BLaER1 (cell line): ENCODE measurements around the gene TMEM183A.
"Not testable (repeated sequence)": the region's sequence is repeated elsewhere in the genome, so short reads cannot be mapped to it uniquely, and the experiment has no call there.

Experiments used
- H3K27ac ChIP-seq: shearing (Covaris generic); formaldehyde crosslinking; 2 replicates; pipeline ENCODE4 v1.8.1; 2022
- H3K27me3 ChIP-seq: shearing (Covaris generic); formaldehyde crosslinking; 2 replicates; pipeline ENCODE4 v1.8.1; 2022
- H3K36me3 ChIP-seq: shearing (Covaris generic); formaldehyde crosslinking; 2 replicates; pipeline ENCODE4 v1.8.1; 2022
- H3K4me1 ChIP-seq: shearing (Covaris generic); formaldehyde crosslinking; 2 replicates; pipeline ENCODE4 v1.8.1; 2022
- H3K4me2 ChIP-seq: shearing (Covaris generic); formaldehyde crosslinking; 2 replicates; pipeline ENCODE4 v1.8.1; 2022
- H3K4me3 ChIP-seq: shearing (Covaris generic); formaldehyde crosslinking; 2 replicates; pipeline ENCODE4 v1.8.1; 2022
- H3K9ac ChIP-seq: shearing (Covaris generic); formaldehyde crosslinking; 2 replicates; pipeline ENCODE4 v1.8.1; 2022
- H3K9me3 ChIP-seq: shearing (Covaris generic); formaldehyde crosslinking; 2 replicates; pipeline ENCODE4 v1.8.1; 2022
- H4K20me1 ChIP-seq: shearing (Covaris generic); formaldehyde crosslinking; 2 replicates; pipeline ENCODE4 v1.8.1; 2022
- Cebpa-rat ChIP-seq: shearing (Covaris generic); IDR thresholded peaks from 2 replicates; pipeline ENCODE4 v1.8.1; 2022

TMEM183A gene

GRCh38 chr1:203001986-203002385, 5.2 kb upstream of the TMEM183A start:
- Histone ChIP-seq H3K4me1 (peaks cover 86% of the 10 kb centered on the region), H3K9ac (no peak overlapping the region), H3K36me3 (no peaks in the 10 kb centered on the region), H4K20me1 (no peaks in the 10 kb centered on the region), H3K27me3 (no peaks in the 10 kb centered on the region), H3K27ac (peak overlapping the region; percentile 91), H3K4me3 (no peak overlapping the region), H3K4me2 (no peak overlapping the region), H3K9me3 (no peaks in the 10 kb centered on the region; the same call in 1 of the 2 replicates)
- TF ChIP-seq Cebpa-rat: no peak

GRCh38 chr1:203002951-203003350, 4.2 kb upstream of the TMEM183A start:
- Histone ChIP-seq H3K27ac (peak overlapping the region; percentile 91; the same call in 1 of the 2 replicates), H3K4me3 (no peak overlapping the region), H3K36me3 (no peaks in the 10 kb centered on the region), H3K9me3 (no peaks in the 10 kb centered on the region), H4K20me1 (peaks cover 5% of the 10 kb centered on the region), H3K9ac (no peak overlapping the region), H3K27me3 (no peaks in the 10 kb centered on the region), H3K4me2 (no peak overlapping the region), H3K4me1 (peaks cover 76% of the 10 kb centered on the region)
- TF ChIP-seq Cebpa-rat: no peak

DNA sequence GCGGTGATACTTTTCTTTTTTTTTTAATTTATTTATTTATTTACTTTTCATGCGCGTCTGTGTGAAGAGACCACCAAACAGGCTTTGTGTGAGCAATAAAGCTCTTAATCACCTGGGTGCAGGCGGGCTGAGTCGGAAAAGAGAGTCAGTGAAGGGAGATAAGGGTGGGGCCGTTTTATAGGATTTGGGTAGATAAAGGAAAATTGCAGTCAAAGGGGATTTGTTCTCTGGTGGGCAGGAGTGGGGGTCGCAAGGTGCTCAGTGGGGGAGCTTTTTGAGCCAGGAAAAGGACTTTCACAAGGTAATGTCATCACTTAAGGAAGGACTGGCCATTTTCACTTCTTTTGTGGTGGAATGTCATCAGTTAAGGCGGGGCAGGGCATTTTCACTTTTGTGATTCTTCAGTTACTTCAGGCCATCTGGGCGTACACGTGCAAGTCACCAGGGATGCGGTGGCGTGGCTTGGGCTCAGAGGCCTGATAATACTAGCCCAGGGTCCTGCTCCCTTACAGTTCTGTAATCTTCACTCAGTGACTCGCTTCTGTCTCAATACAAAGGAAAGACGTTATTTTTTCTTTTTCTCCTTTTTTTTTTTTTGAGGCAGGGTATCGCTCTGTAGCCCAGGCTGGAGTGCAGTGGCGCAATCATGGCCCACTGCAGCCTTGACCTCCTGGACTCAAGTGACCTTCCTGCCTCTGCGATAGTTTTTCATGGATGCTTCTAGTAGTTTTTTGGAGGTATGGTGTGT, 1.6 kb upstream of the TMEM183A start:
- not testable (repeated sequence) for H3K27me3 ChIP-seq, H3K4me3 ChIP-seq, H3K9ac ChIP-seq, H3K9me3 ChIP-seq
- Histone ChIP-seq H4K20me1 (peaks cover 29% of the 10 kb centered on the region), H3K36me3 (peaks cover 22% of the 10 kb centered on the region), H3K4me2 (peak overlapping the region; percentile 84), H3K27ac (peak overlapping the region; percentile 91), H3K4me1 (peaks cover 73% of the 10 kb centered on the region)

- no peak overlapping the region; the same call in 1 of the 2 replicates for H3K9ac ChIP-seq
- H3K4me1 ChIP-seq: peaks cover 41% of the 10 kb centered on the region
- no peak overlapping the region for H3K27ac ChIP-seq
- peaks cover 56% of the 10 kb centered on the region for H3K36me3 ChIP-seq
- H3K4me2 ChIP-seq: peak overlapping the region; percentile 95
- peaks cover 58% of the 10 kb centered on the region for H4K20me1 ChIP-seq
- H3K4me3 ChIP-seq: no peak overlapping the region
- TF ChIP-seq Cebpa-rat: no peak
- no peaks in the 10 kb centered on the region for H3K9me3 ChIP-seq
- H3K27me3 ChIP-seq: no peaks in the 10 kb centered on the region
Measured at GRCh38 chr1:203009185-203009584, 2.0 kb downstream of the TMEM183A start.

- no peak overlapping the region for H3K4me3 ChIP-seq
- H3K27ac ChIP-seq: no peak overlapping the region
- H3K9me3 ChIP-seq: no peaks in the 10 kb centered on the region
- H4K20me1 ChIP-seq: peaks cover 82% of the 10 kb centered on the region
- H3K4me2 ChIP-seq: no peak overlapping the region
- H3K4me1 ChIP-seq: peaks cover 21% of the 10 kb centered on the region
- peaks cover 80% of the 10 kb centered on the region for H3K36me3 ChIP-seq
- TF ChIP-seq Cebpa-rat: no peak
- H3K9ac ChIP-seq: no peak overlapping the region
- no peaks in the 10 kb centered on the region for H3K27me3 ChIP-seq
Measured at GRCh38 chr1:203011582-203011981, 4.4 kb downstream of the TMEM183A start.

DNA sequence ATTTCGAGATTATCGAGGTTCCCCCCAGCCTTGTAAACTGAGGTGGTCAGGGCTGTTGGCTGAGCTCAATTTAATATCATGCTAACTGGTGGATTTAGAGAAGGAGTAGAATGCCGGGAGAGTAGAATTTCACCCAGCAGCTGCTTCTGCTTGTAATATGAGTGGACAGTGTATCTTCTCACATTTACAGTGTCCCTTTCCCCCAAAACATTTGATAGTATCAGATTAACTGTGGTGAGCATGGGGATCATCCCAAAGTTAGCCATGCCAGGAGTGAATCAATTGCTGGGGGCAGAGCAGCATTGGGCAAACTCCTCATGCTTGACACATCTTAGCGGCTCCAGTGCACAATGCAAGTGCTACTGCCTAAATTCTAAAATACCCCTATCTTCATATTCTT, 9.9 kb downstream of the TMEM183A start:
- Histone ChIP-seq H3K4me2 (no peak overlapping the region), H3K4me1 (no peaks in the 10 kb centered on the region), H3K27ac (no peak overlapping the region), H3K36me3 (peaks cover 99% of the 10 kb centered on the region), H3K9me3 (no peaks in the 10 kb centered on the region), H3K27me3 (no peaks in the 10 kb centered on the region), H3K4me3 (no peak overlapping the region), H4K20me1 (peaks cover 60% of the 10 kb centered on the region), H3K9ac (no peak overlapping the region)
- TF ChIP-seq Cebpa-rat: no peak

- no peak overlapping the region for H3K9ac ChIP-seq
- H3K9me3 ChIP-seq: no peaks in the 10 kb centered on the region
- no peak for TF ChIP-seq Cebpa-rat
- H3K4me1 ChIP-seq: no peaks in the 10 kb centered on the region
- H4K20me1 ChIP-seq: peaks cover 56% of the 10 kb centered on the region
- H3K27me3 ChIP-seq: no peaks in the 10 kb centered on the region
- no peak overlapping the region for H3K4me3 ChIP-seq
- H3K36me3 ChIP-seq: peaks cover 99% of the 10 kb centered on the region
- no peak overlapping the region for H3K4me2 ChIP-seq
- no peak overlapping the region for H3K27ac ChIP-seq
Measured at GRCh38 chr1:203017692-203018091, 10.5 kb downstream of the TMEM183A start.

DNA sequence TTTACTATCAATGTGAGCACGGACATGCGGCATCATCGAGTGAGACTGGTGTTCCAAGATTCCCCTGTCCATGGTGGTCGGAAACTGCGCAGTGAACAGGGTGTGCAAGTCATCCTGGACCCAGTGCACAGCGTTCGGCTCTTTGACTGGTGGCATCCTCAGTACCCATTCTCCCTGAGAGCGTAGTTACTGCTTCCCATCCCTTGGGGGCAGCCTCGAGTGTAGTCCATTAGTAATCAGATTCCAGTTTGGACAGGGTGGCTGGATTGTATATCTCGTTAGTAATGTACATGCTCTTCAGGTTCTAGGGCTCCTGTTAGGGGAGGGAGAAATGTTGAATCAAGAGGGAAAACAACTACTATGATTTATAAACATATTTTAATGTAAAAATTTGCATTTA, 15.7 kb downstream of the TMEM183A start:
- not testable (repeated sequence) for H3K9ac ChIP-seq, H3K9me3 ChIP-seq, H3K27ac ChIP-seq, H3K27me3 ChIP-seq, H3K4me2 ChIP-seq, H3K4me3 ChIP-seq, H4K20me1 ChIP-seq
- peaks cover 12% of the 10 kb centered on the region for H3K4me1 ChIP-seq
- peaks cover 73% of the 10 kb centered on the region for H3K36me3 ChIP-seq

- no peaks in the 10 kb centered on the region for H3K9me3 ChIP-seq
- peaks cover 54% of the 10 kb centered on the region for H3K36me3 ChIP-seq
- peak overlapping the region; percentile 94 for H3K4me2 ChIP-seq
- H3K4me1 ChIP-seq: peaks cover 40% of the 10 kb centered on the region
- TF ChIP-seq Cebpa-rat: no peak
- H4K20me1 ChIP-seq: peaks cover 15% of the 10 kb centered on the region
- peak overlapping the region; percentile 79 for H3K27ac ChIP-seq
- no peaks in the 10 kb centered on the region for H3K27me3 ChIP-seq
- 0 out of 2 replicates have a peak overlapping the region, but pooled peaks have one; percentile 86 for H3K4me3 ChIP-seq
- no peak overlapping the region for H3K9ac ChIP-seq
Measured at GRCh38 chr1:203025686-203026030, 18.5 kb downstream of the TMEM183A start.

DNA sequence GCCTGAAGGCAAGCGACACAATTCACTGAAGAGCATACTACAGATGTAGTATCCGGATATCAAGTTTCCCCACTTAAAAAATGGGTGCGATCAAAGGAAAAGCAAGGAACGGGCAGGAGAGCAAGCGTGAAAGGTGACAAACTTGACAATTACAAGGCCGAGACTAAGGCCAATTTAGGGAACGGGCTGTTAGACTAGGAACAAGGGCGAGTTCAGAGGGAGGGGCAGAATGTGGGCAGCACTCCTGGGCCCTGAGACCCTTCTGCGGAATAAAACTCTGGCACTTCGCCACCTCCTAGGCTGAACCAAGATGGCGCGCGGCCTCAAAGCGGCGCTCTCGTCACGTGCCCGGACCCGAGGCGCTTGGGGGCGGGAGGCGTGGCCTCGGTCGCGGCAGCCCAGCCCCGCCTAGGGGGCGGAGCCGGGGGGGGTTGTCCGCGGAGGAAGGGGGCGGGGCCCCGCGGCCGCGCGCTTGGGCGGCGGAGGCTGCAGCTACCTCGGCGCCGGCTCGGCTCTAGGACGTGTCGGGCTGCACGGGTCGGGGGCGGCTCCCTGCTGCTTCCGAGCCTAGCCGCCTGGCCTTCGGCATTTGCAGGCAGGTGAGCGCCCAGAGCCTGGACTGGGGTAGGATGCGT, 19.0 kb downstream of the TMEM183A start, which contains the start of gene PPFIA4:
Gene PPFIA4, plus strand, starts transcription at position 461 of the 635 bp plus-strand sequence. CDS start 12,518 bp downstream, outside the sequence.
- H3K9ac ChIP-seq: peak within 1 kb of the TSS; percentile 84
- no peaks in the 10 kb centered on the region for H3K27me3 ChIP-seq

More for the DNA sequence above, 19.0 kb downstream of the TMEM183A start, which contains the start of gene PPFIA4:
- H3K27ac ChIP-seq: peak within 1 kb of the TSS; percentile 79
- peak within 1 kb of the TSS; percentile 86 for H3K4me3 ChIP-seq
- TF ChIP-seq Cebpa-rat: no peak
- peaks cover 45% of the 10 kb centered on the region for H3K4me1 ChIP-seq
- H3K4me2 ChIP-seq: peak within 1 kb of the TSS; percentile 94
- peaks cover 15% of the 10 kb centered on the region for H4K20me1 ChIP-seq
- H3K9me3 ChIP-seq: no peaks in the 10 kb centered on the region
- peaks cover 54% of the 10 kb centered on the region for H3K36me3 ChIP-seq
